HepG2 (cell line): ENCODE data around the gene RAC2. TPM values are rescaled to one million over a fixed set of nuclear protein-coding genes. Genes with fewer than 3 reads are reported as not detected.

ENCODE experiments used
- ATAC-seq: fragments of 200-7000 bp; cut with Tn5 transposase; 3 replicates; pipeline ENCODE4 v1.9.1; 2020; ENCODE audit warnings: mild to moderate bottlenecking, moderate library complexity
- BruUV-seq: library from RNA; stranded (reverse); fragments of 400-500 nt; replicated peaks from 2 replicates; lab custom pipeline; 2021; lab: Mats Ljungman, UMichigan
- CTCF ChIA-PET: fragments of 300-600 bp; formaldehyde crosslinking; extraction: SDS; loops from one replicate; lab custom pipeline; 2021; ENCODE audit warnings: low total read pairs, inconsistent platforms, low intra/inter-chr PET ratio; lab: Yijun Ruan, JAX
- POLR2A ChIA-PET: fragments of 350-600 bp; sonication (Branson Sonifier 250); formaldehyde crosslinking; loops from one replicate; lab custom pipeline; 2020; ENCODE audit warnings: antibody characterized with exemption, inconsistent platforms; lab: Yijun Ruan, JAX
- DNase-seq: peaks from one replicate; pipeline ENCODE4 v3.0.0-alpha.2; 2015; ENCODE audit warnings: low spot score
- FAIRE-seq: peaks from 3 replicates; lab custom pipeline; 2011; peaks lifted over from hg19 to GRCh38; lab: Jason Lieb, UNC
- H2AFZ ChIP-seq: one replicate; pipeline ENCODE4 v1.6.1; 2011; ENCODE audit warnings: low read length, inconsistent platforms
- H3K27ac ChIP-seq: fragments of 300-600 bp; 3 replicates; pipeline ENCODE4 v1.8.0; 2011; ENCODE audit warnings: mixed run types, mild to moderate bottlenecking, mixed read lengths, low read length, inconsistent platforms; ENCODE audit not compliant: insufficient read depth; ENCODE audit errors: extremely low read length
- H3K27me3 ChIP-seq, 2 experiments: fragments of 200-600 bp in 1 of 2; 2 replicates in 1 of 2; 3 replicates in 1 of 2; pipeline versions ENCODE4 v1.6.0 to v1.8.0; 2011; ENCODE audit warnings: low read length in 2 of 2, mild to moderate bottlenecking in 2 of 2, moderate library complexity in 2 of 2, inconsistent platforms in 1 of 2; ENCODE audit not compliant: insufficient read depth in 2 of 2, control insufficient read depth in 1 of 2
- H3K36me3 ChIP-seq, 2 experiments: fragments of 200-600 bp in 1 of 2; replicated peaks in 1 of 2; 2 replicates in 1 of 2; 3 replicates in 1 of 2; pipeline versions ENCODE4 v1.5.1 to v1.8.0; 2011; ENCODE audit warnings: low read length in 2 of 2, inconsistent platforms in 1 of 2; ENCODE audit not compliant: insufficient read depth in 2 of 2, control insufficient read depth in 1 of 2
- H3K4me1 ChIP-seq: 2 replicates; pipeline ENCODE4 v1.5.1; 2012; ENCODE audit warnings: low read length, inconsistent platforms; ENCODE audit not compliant: insufficient read depth
- H3K4me2 ChIP-seq: 2 replicates; pipeline ENCODE4 v1.6.0; 2011; ENCODE audit warnings: low read depth, low read length, inconsistent platforms
- H3K4me3 ChIP-seq, 3 experiments: fragments of 200-600 bp in 1 of 3; sonication (generic), shearing (Covaris generic) in 1 of 3; replicated peaks in 1 of 3; 2 replicates each; pipeline ENCODE4 v1.5.1; 2011 to 2016; ENCODE audit warnings: low read length in 3 of 3, inconsistent platforms in 2 of 3, low read depth in 2 of 3, mild to moderate bottlenecking in 2 of 3, control low read depth in 1 of 3, mixed read lengths in 1 of 3; ENCODE audit not compliant: insufficient read depth in 1 of 3
- H3K79me2 ChIP-seq: one replicate; pipeline ENCODE4 v1.6.1; 2011; ENCODE audit warnings: low read length, inconsistent platforms; ENCODE audit not compliant: insufficient read depth
- H3K9ac ChIP-seq: 2 replicates; pipeline ENCODE4 v1.6.0; 2011; ENCODE audit warnings: mild to moderate bottlenecking, low read depth, low read length, inconsistent platforms; ENCODE audit not compliant: insufficient read depth
- H3K9me3 ChIP-seq: 2 replicates; pipeline ENCODE4 v1.5.1; 2012; ENCODE audit warnings: mild to moderate bottlenecking, low read length
- H4K20me1 ChIP-seq: 2 replicates; pipeline ENCODE4 v1.6.0; 2011; ENCODE audit warnings: inconsistent platforms, mild to moderate bottlenecking, low read length, moderate library complexity; ENCODE audit not compliant: insufficient read depth
- ATF7 ChIP-seq, 2 experiments: fragments of 450-650 bp in 1 of 2; sonication (generic) in 1 of 2; formaldehyde crosslinking in 1 of 2; IDR thresholded peaks; 2 replicates each; pipeline versions ENCODE4 v1.4.0 to v1.6.1; 2016 to 2020; ENCODE audit warnings: antibody characterized with exemption in 1 of 2, mild to moderate bottlenecking in 1 of 2, missing genetic modification reagents in 1 of 2
- BRCA1 ChIP-seq: sonication (generic); formaldehyde crosslinking; IDR thresholded peaks from 2 replicates; pipeline ENCODE4 v1.4.0; 2020; ENCODE audit warnings: missing genetic modification reagents
- GABPA ChIP-seq, 2 experiments: IDR thresholded peaks; 2 replicates each; pipeline ENCODE4 v1.6.1; 2011 to 2016; ENCODE audit warnings: low read depth in 2 of 2, low read length in 1 of 2, missing biosample characterization in 1 of 2, missing genetic modification characterization in 1 of 2
- MEF2D ChIP-seq: sonication (generic); formaldehyde crosslinking; IDR thresholded peaks from 2 replicates; pipeline ENCODE4 v1.5.1; 2020; ENCODE audit warnings: mild to moderate bottlenecking, missing genetic modification reagents
- SETDB1 ChIP-seq: sonication (generic); formaldehyde crosslinking; IDR thresholded peaks from 2 replicates; pipeline ENCODE4 v1.5.1; 2020; ENCODE audit warnings: missing genetic modification reagents, mild to moderate bottlenecking, borderline replicate concordance
- U2AF1 ChIP-seq: fragments of 200-400 bp; formaldehyde crosslinking; optimal IDR thresholded peaks from 2 replicates; pipeline ENCODE3; 2017; ENCODE audit warnings: mild to moderate bottlenecking, low read depth, low read length
- ZFP37 ChIP-seq: sonication (generic); formaldehyde crosslinking; IDR thresholded peaks from 2 replicates; pipeline ENCODE4 v1.4.0; 2020; ENCODE audit warnings: missing genetic modification reagents, borderline replicate concordance
- ZHX1 ChIP-seq: sonication (generic); formaldehyde crosslinking; IDR thresholded peaks from 2 replicates; pipeline ENCODE4 v1.8.1; 2022; ENCODE audit warnings: low read depth, mild to moderate bottlenecking, missing genetic modification reagents
- ZMAT5 ChIP-seq: sonication (generic); formaldehyde crosslinking; IDR thresholded peaks from 2 replicates; pipeline ENCODE4 v1.5.0; 2020; ENCODE audit warnings: mild to moderate bottlenecking, low read depth, missing genetic modification reagents, borderline replicate concordance
- ZNF138 ChIP-seq: sonication (generic); formaldehyde crosslinking; IDR thresholded peaks from 2 replicates; pipeline ENCODE4 v1.5.0; 2020; ENCODE audit warnings: mild to moderate bottlenecking, low read depth, missing genetic modification reagents
- ZNF251 ChIP-seq: sonication (generic); formaldehyde crosslinking; IDR thresholded peaks from 2 replicates; pipeline ENCODE4 v1.9.0; 2021; ENCODE audit warnings: mild to moderate bottlenecking, missing genetic modification reagents
- ZNF263 ChIP-seq: sonication (generic); formaldehyde crosslinking; IDR thresholded peaks from 2 replicates; pipeline ENCODE4 v1.4.0; 2020; ENCODE audit warnings: missing genetic modification reagents
- ZNF329 ChIP-seq: sonication (generic); formaldehyde crosslinking; IDR thresholded peaks from 2 replicates; pipeline ENCODE4 v1.9.0; 2021; ENCODE audit warnings: low read depth, mild to moderate bottlenecking, missing genetic modification reagents
- ZNF512B ChIP-seq: sonication (generic); formaldehyde crosslinking; IDR thresholded peaks from 2 replicates; pipeline ENCODE4 v1.5.1; 2020; ENCODE audit warnings: missing genetic modification reagents, mild to moderate bottlenecking, borderline replicate concordance
- ZNF781 ChIP-seq: sonication (generic); formaldehyde crosslinking; IDR thresholded peaks from 2 replicates; pipeline ENCODE4 v1.5.1; 2020; ENCODE audit warnings: borderline replicate concordance, mild to moderate bottlenecking, missing genetic modification reagents; ENCODE audit errors: not compliant biosample characterization
- WGBS: methylation state at CpG from one replicate; pipeline ENCODE4 v1.1.6; 2017; ENCODE audit warnings: low lambda C conversion rate; 5-methylcytosine and 5-hydroxymethylcytosine counted together
- in situ Hi-C: cut with HindIII; loops from 2 replicates; pipeline ENCODE4 v1.10.0; 2017; ENCODE audit warnings: low pct_unique_long_range_greater_than_20kb; ENCODE audit not compliant: extremely low pct_ligation_motif_present
- intact Hi-C: fragments of 100-400 bp; cut with micrococcal nuclease; formaldehyde crosslinking; loops from one replicate; pipeline ENCODE4 v1.10.0; 2022; ENCODE audit not compliant: unreplicated experiment
- polyA plus RNA-seq, 8 experiments: library from polyadenylated mRNA; depleted of rRNA in 3 of 8; stranded (reverse) in 7 of 8; unstranded in 1 of 8; fragments of >200 nt; fragmentation: Illumina TruSeq in 4 of 8; extraction: Trizol in 4 of 8; gene quantifications; 2 replicates each; pipeline versions ENCODE4 v1.2.1 to v1.2.3, GENCODE V29; 2011 to 2016; ENCODE audit warnings: low read depth in 4 of 8, missing spikeins in 1 of 8, mixed read lengths in 1 of 8; ENCODE audit not compliant: insufficient read depth in 1 of 8
- total RNA-seq, 5 experiments: library from RNA; depleted of rRNA; stranded (reverse); fragments of >200 nt; fragmentation: Illumina TruSeq; extraction: Trizol; gene quantifications; 2 replicates each; pipeline ENCODE4 v1.2.3, GENCODE V29; 2016; ENCODE audit warnings: low read depth in 1 of 5

Gene RAC2
- total and polyA plus RNA-seq, 2 of the 13 experiments (the other 11 are each of a cell fraction or from before 2014, with no cell fraction given): 0.73 TPM; not detected in 1

GRCh38 chr22:37274380-37274862, 30.4 kb upstream of the RAC2 start:
- Histone ChIP-seq H3K4me3 (no peak overlapping the region), H3K9ac (no peak overlapping the region), H4K20me1 (no peaks in the 10 kb centered on the region), H3K9me3 (no peaks in the 10 kb centered on the region), H3K27me3 (peaks cover 2 to 54% of the 10 kb centered on the region in 2 experiments; a peak in 4 of 5 replicates), H3K4me1 (no peaks in the 10 kb centered on the region; the same call in 1 of the 2 replicates), H3K4me2 (no peak overlapping the region), H2AFZ (no peak overlapping the region), H3K27ac (no peak overlapping the region), H3K36me3 (no peaks in the 10 kb centered on the region), H3K79me2 (no peaks in the 10 kb centered on the region)
- DNase-seq: no peak
- in situ Hi-C loops: no loop called here
- FAIRE-seq: no peak
- intact Hi-C loops: no loop called here
- BruUV-seq: no TSS peak
- 39% methylated on average over 11 of the region's 12 CpGs for WGBS
- POLR2A ChIA-PET: no interaction called here
- CTCF ChIA-PET: no interaction called here
- no peak for ATAC-seq
- no peak for TF ChIP-seq ZNF251 (CRISPR knock-in tag)
- no peak for TF ChIP-seq ZNF781 (CRISPR knock-in tag)
- no peak for TF ChIP-seq MEF2D
- no peak for TF ChIP-seq ZNF512B
- no peak for TF ChIP-seq U2AF1
- no peak for TF ChIP-seq ZNF329 (CRISPR knock-in tag)
- TF ChIP-seq BRCA1 (CRISPR knock-in tag): no peak
- no peak for TF ChIP-seq ZNF263 (CRISPR knock-in tag)
- TF ChIP-seq ZHX1 (CRISPR knock-in tag): no peak
- no peak for TF ChIP-seq ZMAT5
- TF ChIP-seq GABPA (IDR thresholded peaks at IDR 0.05; ENCODE audit: low read depth, low read length): no peak
- no peak for TF ChIP-seq GABPA (CRISPR knock-in tag; IDR thresholded peaks at IDR 0.05; ENCODE audit: low read depth)
- no peak for TF ChIP-seq ZFP37
- no peak for TF ChIP-seq ATF7 (IDR thresholded peaks at IDR 0.05)
- TF ChIP-seq ATF7 (CRISPR knock-in tag; IDR thresholded peaks at IDR 0.05): no peak
- TF ChIP-seq ZNF138 (CRISPR knock-in tag): no peak
- TF ChIP-seq SETDB1 (CRISPR knock-in tag): no peak
